Esophagus muscularis mucosa (tissue), 4 donors: ENCODE data around the gene ITPRIP. TPM values are rescaled to one million over a fixed set of nuclear protein-coding genes. Genes with fewer than 3 reads are reported as not detected.

ENCODE experiments used
- DNase-seq: peaks from one replicate; pipeline ENCODE4 v3.0.0-alpha.2; 2017; ENCODE audit errors: extremely low spot score
- H3K27ac ChIP-seq, 4 donors: fragments of 200-600 bp; sonication (generic); replicated peaks in 1 of 4; 1 replicate in 3 of 4; 2 replicates in 1 of 4; pipeline ENCODE4 v1.5.1; 2016 to 2019; ENCODE audit warnings: mild to moderate bottlenecking in 1 of 4
- H3K27me3 ChIP-seq, 4 donors: fragments of 200-600 bp; sonication (generic); one replicate each; pipeline versions ENCODE4 v1.5.1 to v1.6.0; 2016 to 2019
- H3K36me3 ChIP-seq, 4 donors: fragments of 200-600 bp; sonication (generic); one replicate each; pipeline ENCODE4 v1.5.1; 2016 to 2019
- H3K4me1 ChIP-seq, 4 donors: fragments of 200-600 bp; sonication (generic); one replicate each; pipeline ENCODE4 v1.5.1; 2016 to 2019
- H3K4me3 ChIP-seq, 4 donors: fragments of 200-600 bp; sonication (generic); 1 replicate in 2 of 4; 2 replicates in 2 of 4; pipeline ENCODE4 v1.5.1; 2016 to 2019; ENCODE audit warnings: mild to moderate bottlenecking in 4 of 4, moderate library complexity in 1 of 4
- H3K9me3 ChIP-seq, 4 donors: fragments of 200-600 bp; sonication (generic); 1 replicate in 3 of 4; 2 replicates in 1 of 4; pipeline ENCODE4 v1.5.1; 2016 to 2019
- EP300 ChIP-seq: sonication (generic); formaldehyde crosslinking; IDR thresholded peaks from one replicate; pipeline ENCODE4 v1.6.1; 2017; ENCODE audit warnings: antibody characterized with exemption
- POLR2A ChIP-seq: fragments of 450-650 bp; IDR thresholded peaks from one replicate; pipeline ENCODE4 v1.6.1; 2017; ENCODE audit warnings: antibody characterized with exemption, moderate library complexity, mild to moderate bottlenecking, low read depth
- POLR2AphosphoS5 ChIP-seq, 2 donors: sonication (generic); formaldehyde crosslinking; IDR thresholded peaks; one replicate each; pipeline ENCODE4 v1.6.1; 2017; ENCODE audit warnings: antibody characterized with exemption in 2 of 2
- WGBS: methylation state at CpG from one replicate; pipeline ENCODE4 v1.1.5; 2018; 5-methylcytosine and 5-hydroxymethylcytosine counted together
- intact Hi-C: fragments of 100-400 bp; cut with DNase I; formaldehyde crosslinking; loops from one replicate; pipeline ENCODE4 v1.15.1; 2023
- total RNA-seq, 4 donors: library from RNA; depleted of rRNA; stranded (reverse); fragments of >200 nt; gene quantifications; one replicate each; pipeline versions ENCODE4 v1.1.0 to v1.2.1, GENCODE V29; 2016
- TF ChIP-seq, protein P1 (sequence below), 3 experiments: fragments of 200-600 bp in 2 of 3; fragments of 450-650 bp in 1 of 3; sonication (generic) in 2 of 3; IDR thresholded peaks; one replicate each; pipeline ENCODE4 v1.5.1; 2017 to 2019; ENCODE audit warnings: antibody characterized with exemption in 3 of 3, mild to moderate bottlenecking in 2 of 3, moderate library complexity in 1 of 3

The ITPRIP gene
- total RNA-seq, 4 donors from 2014 or later = 18.7 to 56.0 (median 39.9) TPM

DNA sequence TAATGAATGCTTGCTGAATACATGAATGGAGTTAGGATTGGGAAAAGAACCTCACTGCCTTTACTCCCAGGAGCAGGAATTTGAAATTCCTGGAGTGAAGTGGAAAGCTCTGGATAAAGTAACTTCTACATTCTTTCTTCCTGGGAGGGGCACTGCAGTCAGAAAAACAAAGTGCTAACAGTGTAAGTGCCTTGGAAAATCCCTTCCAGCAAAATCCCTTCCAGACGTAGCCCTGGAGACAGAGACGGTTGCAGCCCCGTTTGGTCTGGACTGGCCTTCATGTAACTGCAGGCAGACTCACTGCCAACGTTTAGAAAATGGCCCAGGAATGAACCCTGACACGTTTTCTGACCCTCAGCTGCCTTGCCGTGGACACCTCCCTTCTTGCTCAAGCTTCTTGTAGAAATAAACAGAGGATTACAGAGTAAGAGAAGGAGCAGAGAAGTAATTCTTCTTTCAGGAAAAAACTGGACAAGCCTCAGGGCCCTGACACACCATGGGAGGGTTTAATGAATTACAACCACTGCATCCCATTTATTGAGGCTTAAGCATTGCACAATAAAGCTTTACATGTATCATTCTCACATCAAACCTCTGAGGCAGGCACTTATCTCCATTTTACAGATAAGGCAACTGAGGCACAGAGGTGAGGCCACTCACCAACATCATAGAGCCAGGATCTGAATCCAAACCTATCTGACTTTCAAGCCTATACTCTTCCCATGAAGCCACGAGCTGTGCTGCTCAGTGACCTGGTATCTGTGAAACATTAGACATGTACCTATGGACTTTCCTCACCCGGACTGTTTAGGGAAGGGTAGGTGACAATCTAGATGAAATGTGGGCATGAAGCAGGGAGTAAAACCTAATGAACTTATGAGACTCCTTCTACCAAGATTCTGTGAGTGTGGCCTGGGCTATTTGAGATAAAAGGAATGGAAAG lies 7.8 kb downstream of the ITPRIP start:
- peak; percentile 79 for TF ChIP-seq EP300
- TF ChIP-seq POLR2A = no peak
- TF ChIP-seq, protein P1, sequence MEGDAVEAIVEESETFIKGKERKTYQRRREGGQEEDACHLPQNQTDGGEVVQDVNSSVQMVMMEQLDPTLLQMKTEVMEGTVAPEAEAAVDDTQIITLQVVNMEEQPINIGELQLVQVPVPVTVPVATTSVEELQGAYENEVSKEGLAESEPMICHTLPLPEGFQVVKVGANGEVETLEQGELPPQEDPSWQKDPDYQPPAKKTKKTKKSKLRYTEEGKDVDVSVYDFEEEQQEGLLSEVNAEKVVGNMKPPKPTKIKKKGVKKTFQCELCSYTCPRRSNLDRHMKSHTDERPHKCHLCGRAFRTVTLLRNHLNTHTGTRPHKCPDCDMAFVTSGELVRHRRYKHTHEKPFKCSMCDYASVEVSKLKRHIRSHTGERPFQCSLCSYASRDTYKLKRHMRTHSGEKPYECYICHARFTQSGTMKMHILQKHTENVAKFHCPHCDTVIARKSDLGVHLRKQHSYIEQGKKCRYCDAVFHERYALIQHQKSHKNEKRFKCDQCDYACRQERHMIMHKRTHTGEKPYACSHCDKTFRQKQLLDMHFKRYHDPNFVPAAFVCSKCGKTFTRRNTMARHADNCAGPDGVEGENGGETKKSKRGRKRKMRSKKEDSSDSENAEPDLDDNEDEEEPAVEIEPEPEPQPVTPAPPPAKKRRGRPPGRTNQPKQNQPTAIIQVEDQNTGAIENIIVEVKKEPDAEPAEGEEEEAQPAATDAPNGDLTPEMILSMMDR (IDR thresholded peaks at IDR 0.05) = no peak
- TF ChIP-seq POLR2AphosphoS5 (IDR thresholded peaks at IDR 0.05) = peak; percentile 88 to 92
- Histone ChIP-seq H3K4me1 (peaks cover 100% of the 10 kb centered on the region in 4 donors), H3K27ac (peak overlapping the region; percentile 97 to 100 (median 98)), H3K9me3 (no peaks in the 10 kb centered on the region), H3K36me3 (peaks cover 0 to 26% (median 3%) of the 10 kb centered on the region in 4 donors), H3K4me3 (peak overlapping the region; percentile 11 to 31 (median 18)), H3K27me3 (no peaks in the 10 kb centered on the region)
- intact Hi-C loops = no loop called here
- 13% methylated on average over 8 of the region's 8 CpGs for WGBS
- DNase-seq = peak; percentile 96

DNA sequence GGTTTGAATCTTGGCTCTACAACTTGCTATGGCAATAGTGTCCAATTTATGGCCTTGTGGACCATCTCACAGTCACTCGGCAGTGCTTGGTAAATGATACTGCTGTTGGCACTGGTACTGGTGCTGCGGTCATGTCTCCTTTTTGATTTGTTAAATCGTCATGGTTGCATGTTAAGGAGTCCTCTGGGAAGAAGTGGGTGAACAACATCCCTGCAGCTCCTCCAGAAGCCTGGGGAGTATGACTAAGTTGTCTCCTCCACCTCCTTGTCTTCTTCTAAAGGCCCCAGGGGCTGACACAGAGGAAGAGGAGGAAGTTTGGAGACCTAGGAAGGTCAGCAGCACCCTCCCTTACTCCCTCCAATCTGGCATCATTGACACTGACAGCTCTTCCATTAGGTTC lies 8.5 kb downstream of the ITPRIP start:
- intact Hi-C loops = no loop called here
- Histone ChIP-seq H3K4me3 (peak overlapping the region in 2 of 4 donors; percentile 28 to 31), H3K27me3 (no peaks in the 10 kb centered on the region), H3K27ac (peak overlapping the region; percentile 97 to 100 (median 98)), H3K9me3 (no peaks in the 10 kb centered on the region), H3K36me3 (peaks cover 0 to 23% (median 2%) of the 10 kb centered on the region in 4 donors), H3K4me1 (peaks cover 100% of the 10 kb centered on the region in 4 donors)
- no peak for DNase-seq
- TF ChIP-seq EP300 = no peak
- TF ChIP-seq, protein P1 (IDR thresholded peaks at IDR 0.05) = no peak
- TF ChIP-seq POLR2AphosphoS5 (IDR thresholded peaks at IDR 0.05) = no peak
- TF ChIP-seq POLR2A = no peak
- 40% methylated on average over 1 of the region's 3 CpGs for WGBS

DNA sequence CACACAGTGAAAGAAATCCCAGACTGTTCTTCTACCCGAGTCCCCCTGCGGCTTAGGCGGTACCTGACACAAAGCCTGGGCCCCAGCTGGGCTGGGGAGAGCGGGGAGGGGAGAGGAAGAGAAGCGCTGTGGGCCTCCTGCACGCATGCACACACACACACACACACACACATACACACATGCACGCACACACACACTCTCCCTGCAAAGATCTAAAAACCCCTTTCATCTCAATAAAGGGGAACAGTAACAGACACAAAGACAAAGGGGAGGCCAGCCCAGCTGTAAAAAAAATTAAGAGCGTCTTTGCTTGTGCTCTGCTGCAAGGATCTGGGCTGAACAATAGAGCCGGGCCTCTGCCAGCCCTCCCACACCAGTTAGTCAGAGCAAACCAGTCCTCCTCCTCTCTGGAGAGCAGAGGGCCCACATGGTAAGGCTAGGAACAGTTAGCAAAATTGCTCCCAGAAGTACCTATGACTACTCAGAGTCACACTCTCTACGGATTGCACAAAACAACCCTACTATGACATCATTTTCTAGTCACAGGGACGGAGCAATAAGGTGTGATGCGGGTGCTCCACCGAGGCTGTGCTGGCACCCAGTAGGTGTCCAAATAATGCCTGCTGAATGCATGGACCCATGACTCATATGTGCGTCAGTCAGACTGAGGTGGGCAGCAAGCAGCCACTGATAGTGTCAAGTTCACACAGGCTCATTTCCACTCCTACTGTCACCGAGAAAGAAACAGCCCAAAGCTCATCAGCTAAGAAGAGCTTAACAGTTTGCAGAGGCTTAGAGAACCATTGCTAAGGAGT lies 9.2 kb downstream of the ITPRIP start:
- intact Hi-C loops = no loop called here

DNA sequence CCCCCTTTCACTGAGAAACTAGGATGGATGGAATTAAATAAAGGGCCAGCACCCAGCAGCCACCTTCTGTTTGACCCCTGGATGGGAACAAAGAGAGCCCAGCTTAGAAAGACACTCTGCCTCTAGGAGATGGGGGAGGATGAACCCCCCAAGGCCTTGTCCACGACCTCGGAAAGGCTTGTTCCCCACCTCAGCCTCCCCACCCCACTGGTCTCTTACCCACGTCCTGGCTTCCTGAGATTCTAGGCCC lies 9.7 kb downstream of the ITPRIP start:
- peak overlapping the region; percentile 97 to 100 (median 98) for H3K27ac ChIP-seq
- peaks cover 100% of the 10 kb centered on the region in 4 donors for H3K4me1 ChIP-seq
- peaks cover 0 to 11% (median 2%) of the 10 kb centered on the region in 4 donors for H3K36me3 ChIP-seq
- intact Hi-C loops = no loop called here
- DNase-seq = no peak
- H3K4me3 ChIP-seq = peak overlapping the region; percentile 19 to 34 (median 30)
- TF ChIP-seq EP300 (no peak), POLR2AphosphoS5 (IDR thresholded peaks at IDR 0.05) (no peak), POLR2A (no peak)
- TF ChIP-seq, protein P1 (IDR thresholded peaks at IDR 0.05) = no peak
- no peaks in the 10 kb centered on the region for H3K9me3 ChIP-seq
- H3K27me3 ChIP-seq = no peaks in the 10 kb centered on the region
- 7% methylated on average over 3 of the region's 3 CpGs for WGBS

More for the DNA sequence above, 9.2 kb downstream of the ITPRIP start:
- peaks cover 0 to 17% (median 2%) of the 10 kb centered on the region in 4 donors for H3K36me3 ChIP-seq
- no peak for DNase-seq
- peaks cover 100% of the 10 kb centered on the region in 4 donors for H3K4me1 ChIP-seq
- H3K9me3 ChIP-seq = no peaks in the 10 kb centered on the region
- H3K4me3 ChIP-seq = peak overlapping the region; percentile 19 to 34 (median 30)
- H3K27ac ChIP-seq = peak overlapping the region; percentile 97 to 100 (median 98)
- H3K27me3 ChIP-seq = no peaks in the 10 kb centered on the region
- TF ChIP-seq POLR2A (no peak), POLR2AphosphoS5 (IDR thresholded peaks at IDR 0.05) (peak; percentile 69 to 83), EP300 (peak; percentile 69)
- TF ChIP-seq, protein P1 (IDR thresholded peaks at IDR 0.05) = no peak
- 19% methylated on average over 11 of the region's 15 CpGs for WGBS
